HEK293 (cell line): ENCODE results near the gene CCDC50.

ENCODE experiments used
- CTCF ChIA-PET: fragments of 350-600 bp; formaldehyde crosslinking; extraction: SDS; loops from one replicate; lab custom pipeline; 2021; ENCODE audit warnings: antibody characterized with exemption; lab: Yijun Ruan, JAX
- POLR2A ChIA-PET: fragments of 300-600 bp; formaldehyde crosslinking; extraction: SDS; loops from one replicate; lab custom pipeline; 2020; ENCODE audit warnings: antibody characterized with exemption, inconsistent platforms; lab: Yijun Ruan, JAX
- H3K27ac ChIP-seq: fragments of 200-500 bp; sonication (Bioruptor generic); 2 replicates; pipeline ENCODE4 v1.5.1; 2014; ENCODE audit warnings: low read depth, low read length, control low read depth, inconsistent platforms; ENCODE audit errors: extremely low read depth
- H3K36me3 ChIP-seq, 2 experiments: fragments of 200-500 bp in 1 of 2; sonication (Bioruptor generic) in 1 of 2; 1 replicate in 1 of 2; 2 replicates in 1 of 2; pipeline ENCODE4 v1.5.1; 2014 to 2017; ENCODE audit warnings: inconsistent platforms in 2 of 2, low read length in 2 of 2; ENCODE audit not compliant: control insufficient read depth in 2 of 2, insufficient read depth in 1 of 2
- H3K4me1 ChIP-seq: fragments of 200-500 bp; sonication (Bioruptor generic); 2 replicates; pipeline ENCODE4 v1.5.1; 2014; ENCODE audit warnings: mild to moderate bottlenecking, low read length, inconsistent platforms; ENCODE audit not compliant: control insufficient read depth, insufficient read depth
- H3K4me3 ChIP-seq: 2 replicates; pipeline ENCODE4 v1.5.1; 2011; ENCODE audit warnings: low read depth, mild to moderate bottlenecking, control low read depth, low read length, moderate library complexity
- H3K9me3 ChIP-seq: fragments of 200-500 bp; sonication (Bioruptor generic); 2 replicates; pipeline ENCODE4 v1.5.1; 2014; ENCODE audit warnings: low read depth, low read length, inconsistent platforms; ENCODE audit not compliant: control insufficient read depth, insufficient read depth
- BCL11A ChIP-seq: fragments of 450-650 bp; formaldehyde crosslinking; IDR thresholded peaks from 2 replicates; pipeline ENCODE4 v1.5.1; 2016; ENCODE audit warnings: low read depth, missing biosample characterization, missing genetic modification characterization
- BCL11B ChIP-seq: fragments of 450-650 bp; formaldehyde crosslinking; IDR thresholded peaks from 2 replicates; pipeline ENCODE4 v1.5.1; 2016; ENCODE audit warnings: low read depth, missing biosample characterization, missing genetic modification characterization
- EGR2 ChIP-seq: fragments of 450-650 bp; formaldehyde crosslinking; IDR thresholded peaks from 2 replicates; pipeline ENCODE4 v1.5.1; 2016; ENCODE audit warnings: low read depth, missing biosample characterization, missing genetic modification characterization
- GFI1B ChIP-seq: fragments of 450-650 bp; formaldehyde crosslinking; IDR thresholded peaks from 2 replicates; pipeline ENCODE4 v1.5.1; 2016; ENCODE audit warnings: missing biosample characterization, missing genetic modification characterization
- HOXA7 ChIP-seq: sonication (generic); formaldehyde crosslinking; IDR thresholded peaks from 2 replicates; pipeline ENCODE4 v1.8.1; 2022; ENCODE audit warnings: missing genetic modification reagents, borderline replicate concordance
- HOXD13 ChIP-seq: sonication (generic); formaldehyde crosslinking; IDR thresholded peaks from 2 replicates; pipeline ENCODE4 v1.8.0; 2022; ENCODE audit warnings: missing genetic modification reagents, borderline replicate concordance
- INSM2 ChIP-seq: fragments of 450-650 bp; formaldehyde crosslinking; IDR thresholded peaks from 2 replicates; pipeline ENCODE4 v1.5.1; 2016; ENCODE audit warnings: missing biosample characterization, missing genetic modification characterization
- PRDM1 ChIP-seq: fragments of 450-650 bp; formaldehyde crosslinking; IDR thresholded peaks from 2 replicates; pipeline ENCODE4; 2016; ENCODE audit warnings: missing biosample characterization, missing genetic modification characterization
- REST ChIP-seq: fragments of 450-650 bp; formaldehyde crosslinking; IDR thresholded peaks from 2 replicates; pipeline ENCODE4 v1.5.1; 2016; ENCODE audit warnings: missing biosample characterization, missing genetic modification characterization
- SCRT1 ChIP-seq: fragments of 450-650 bp; formaldehyde crosslinking; IDR thresholded peaks from 2 replicates; pipeline ENCODE4 v1.5.1; 2016; ENCODE audit warnings: missing biosample characterization, missing genetic modification characterization, borderline replicate concordance
- ZBTB26 ChIP-seq: fragments of 450-650 bp; formaldehyde crosslinking; optimal IDR thresholded peaks from 2 replicates; pipeline ENCODE3; 2016; ENCODE audit warnings: missing biosample characterization, mild to moderate bottlenecking, missing genetic modification characterization
- ZFHX2 ChIP-seq: fragments of 450-650 bp; formaldehyde crosslinking; conservative IDR thresholded peaks from 2 replicates; pipeline ENCODE4 v1.5.1; 2016; ENCODE audit warnings: missing biosample characterization, missing genetic modification characterization
- ZIC2 ChIP-seq: fragments of 450-650 bp; formaldehyde crosslinking; IDR thresholded peaks from 2 replicates; pipeline ENCODE4 v1.5.1; 2016; ENCODE audit warnings: missing biosample characterization, missing genetic modification characterization
- ZNF133 ChIP-seq: fragments of 450-650 bp; formaldehyde crosslinking; IDR thresholded peaks from 2 replicates; pipeline ENCODE4 v1.5.1; 2016; ENCODE audit warnings: missing biosample characterization, missing genetic modification characterization
- ZNF18 ChIP-seq: fragments of 450-650 bp; formaldehyde crosslinking; IDR thresholded peaks from 2 replicates; pipeline ENCODE4 v1.5.1; 2016; ENCODE audit warnings: missing biosample characterization, missing genetic modification characterization
- ZNF214 ChIP-seq: fragments of 450-650 bp; formaldehyde crosslinking; IDR thresholded peaks from 2 replicates; pipeline ENCODE4 v1.5.1; 2017; ENCODE audit warnings: missing biosample characterization, mild to moderate bottlenecking, missing genetic modification characterization, borderline replicate concordance
- ZNF266 ChIP-seq: fragments of 450-650 bp; formaldehyde crosslinking; IDR thresholded peaks from 2 replicates; pipeline ENCODE4 v1.5.1; 2016; ENCODE audit warnings: missing biosample characterization, missing genetic modification characterization, low read depth
- ZNF335 ChIP-seq: fragments of 450-650 bp; formaldehyde crosslinking; conservative IDR thresholded peaks from 2 replicates; pipeline ENCODE4 v1.5.1; 2016; ENCODE audit warnings: missing biosample characterization, missing genetic modification characterization
- ZNF354C ChIP-seq: fragments of 450-650 bp; formaldehyde crosslinking; IDR thresholded peaks from 2 replicates; pipeline ENCODE4 v1.5.1; 2016; ENCODE audit warnings: missing biosample characterization, missing genetic modification characterization, low read depth, borderline replicate concordance
- ZNF394 ChIP-seq: fragments of 450-650 bp; formaldehyde crosslinking; IDR thresholded peaks from 2 replicates; pipeline ENCODE4 v1.5.1; 2016; ENCODE audit warnings: missing biosample characterization, missing genetic modification characterization, mild to moderate bottlenecking, moderate library complexity, borderline replicate concordance
- ZNF501 ChIP-seq: fragments of 450-650 bp; formaldehyde crosslinking; IDR thresholded peaks from 2 replicates; pipeline ENCODE4 v1.5.1; 2016; ENCODE audit warnings: missing biosample characterization, missing genetic modification characterization
- ZNF555 ChIP-seq: fragments of 450-650 bp; formaldehyde crosslinking; conservative IDR thresholded peaks from 2 replicates; pipeline ENCODE4 v1.5.1; 2017; ENCODE audit warnings: missing biosample characterization, mild to moderate bottlenecking, missing genetic modification characterization, inconsistent platforms
- ZNF596 ChIP-seq: fragments of 450-650 bp; IDR thresholded peaks from 2 replicates; pipeline ENCODE4 v1.5.0; 2018; ENCODE audit warnings: missing biosample characterization, mild to moderate bottlenecking, missing genetic modification characterization, moderate library complexity
- ZNF623 ChIP-seq: fragments of 450-650 bp; formaldehyde crosslinking; IDR thresholded peaks from 2 replicates; pipeline ENCODE4 v1.5.1; 2016; ENCODE audit warnings: missing biosample characterization, missing genetic modification characterization
- ZNF658 ChIP-seq: fragments of 450-650 bp; formaldehyde crosslinking; IDR thresholded peaks from 2 replicates; pipeline ENCODE4; 2016; ENCODE audit warnings: missing biosample characterization, missing genetic modification characterization
- ZNF670 ChIP-seq: fragments of 450-650 bp; formaldehyde crosslinking; IDR thresholded peaks from 2 replicates; pipeline ENCODE4 v1.5.1; 2016; ENCODE audit warnings: missing biosample characterization, missing genetic modification characterization, low read depth
- ZNF777 ChIP-seq: fragments of 450-650 bp; formaldehyde crosslinking; IDR thresholded peaks from 2 replicates; pipeline ENCODE4 v1.5.1; 2017; ENCODE audit warnings: missing biosample characterization, missing genetic modification characterization, borderline replicate concordance

CCDC50 gene

GRCh38 chr3:191306428-191306827 is 22.8 kb upstream of the CCDC50 start:
- Histone ChIP-seq H3K27ac (no peak overlapping the region), H3K36me3 (no peaks in the 10 kb centered on the region), H3K9me3 (no peaks in the 10 kb centered on the region)
- TF ChIP-seq ZNF133 (tag by site-specific recombination) (no peak), ZNF335 (tag by site-specific recombination) (no peak)
- TF ChIP-seq, all 188 proteins: peak for 0
- ChIA-PET POLR2A (no interaction called here), CTCF (no interaction called here)
- H3K4me3 ChIP-seq, result no peak overlapping the region
- peaks cover 8% of the 10 kb centered on the region; the same call in 1 of the 2 replicates for H3K4me1 ChIP-seq

GRCh38 chr3:191307341-191307740 is 21.9 kb upstream of the CCDC50 start:
- Histone ChIP-seq H3K9me3 (no peaks in the 10 kb centered on the region), H3K36me3 (no peaks in the 10 kb centered on the region), H3K4me1 (peaks cover 2% of the 10 kb centered on the region; the same call in 1 of the 2 replicates), H3K4me3 (no peak overlapping the region), H3K27ac (no peak overlapping the region)
- CTCF ChIA-PET, result no interaction called here
- POLR2A ChIA-PET, result no interaction called here
- no peak for TF ChIP-seq HOXA7 (CRISPR knock-in tag)
- no peak for TF ChIP-seq ZNF596
- no peak for TF ChIP-seq ZNF266 (tag by site-specific recombination)
- no peak for TF ChIP-seq ZNF501 (tag by site-specific recombination)
- TF ChIP-seq REST (tag by site-specific recombination), result no peak
- no peak for TF ChIP-seq ZNF394
- TF ChIP-seq ZNF354C, result no peak
- no peak for TF ChIP-seq ZFHX2 (tag by site-specific recombination)
- TF ChIP-seq SCRT1, result no peak
- no peak for TF ChIP-seq BCL11A (tag by site-specific recombination)
- no peak for TF ChIP-seq HOXD13 (CRISPR knock-in tag)
- no peak for TF ChIP-seq PRDM1 (tag by site-specific recombination)
- TF ChIP-seq GFI1B (tag by site-specific recombination), result no peak
- no peak for TF ChIP-seq BCL11B (tag by site-specific recombination)
- TF ChIP-seq ZNF214, result no peak
- TF ChIP-seq ZNF777 (tag by site-specific recombination), result no peak
- TF ChIP-seq, all 188 proteins: peak for 0

GRCh38 chr3:191313296-191313695 is 15.9 kb upstream of the CCDC50 start:
- Histone ChIP-seq H3K27ac (no peak overlapping the region), H3K9me3 (no peaks in the 10 kb centered on the region), H3K36me3 (no peaks in the 10 kb centered on the region), H3K4me1 (no peaks in the 10 kb centered on the region), H3K4me3 (no peak overlapping the region)
- CTCF ChIA-PET, result no interaction called here
- POLR2A ChIA-PET, result no interaction called here
- TF ChIP-seq ZNF670 (tag by site-specific recombination) (no peak), ZIC2 (no peak), ZNF658 (no peak), ZNF501 (tag by site-specific recombination) (no peak), ZNF623 (tag by site-specific recombination) (no peak), INSM2 (tag by site-specific recombination) (no peak), ZBTB26 (tag by site-specific recombination) (no peak), ZNF555 (tag by site-specific recombination) (no peak), ZNF18 (no peak), EGR2 (tag by site-specific recombination) (no peak)
